ENCODE measurements around the gene MSANTD7. TPM values are rescaled to one million over a fixed set of nuclear protein-coding genes. Genes with fewer than 3 reads are reported as not detected.

Gene MSANTD7
- total RNA-seq, 2 donors from 2014 or later = 14.6 to 15.6 TPM

DNA sequence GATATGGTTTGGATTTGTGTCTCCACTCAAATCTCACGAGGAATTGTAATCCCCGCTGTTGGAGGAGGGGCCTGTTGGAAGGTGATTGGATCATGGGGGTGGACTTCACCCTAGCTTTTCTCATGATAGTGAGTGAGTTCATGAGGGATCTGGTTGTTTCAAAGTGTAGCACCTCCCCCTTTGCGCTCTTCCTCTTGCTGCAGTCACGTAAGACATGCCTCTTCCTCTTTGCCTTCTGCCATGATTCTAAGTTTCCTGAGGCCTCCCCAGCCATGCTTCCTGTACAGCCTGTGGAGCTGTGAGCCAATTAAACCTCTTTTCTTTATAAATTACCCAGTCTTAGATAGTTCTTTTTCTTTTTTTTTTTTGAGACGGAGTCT is 17.3 kb upstream of the MSANTD7 start:
- H3K9ac ChIP-seq (ENCODE audit: extremely low read depth, low read length, poor library complexity, severe bottlenecking) = no peak overlapping the region
- H3K27ac ChIP-seq (ENCODE audit: low read depth, low read length) = no peak overlapping the region
- Mint-ChIP-seq H3K4me1 (peaks cover 15% of the 10 kb centered on the region), H3K36me3 (ENCODE audit: low read depth) (no peaks in the 10 kb centered on the region), H3K4me3 (no peak overlapping the region), H3K27me3 (ENCODE audit: insufficient read depth) (peaks cover 8% of the 10 kb centered on the region), H3K9me3 (peaks cover 2% of the 10 kb centered on the region), H3K27ac (no peak overlapping the region)
- no peak for DNase-seq
- TF ChIP-seq, protein P1, sequence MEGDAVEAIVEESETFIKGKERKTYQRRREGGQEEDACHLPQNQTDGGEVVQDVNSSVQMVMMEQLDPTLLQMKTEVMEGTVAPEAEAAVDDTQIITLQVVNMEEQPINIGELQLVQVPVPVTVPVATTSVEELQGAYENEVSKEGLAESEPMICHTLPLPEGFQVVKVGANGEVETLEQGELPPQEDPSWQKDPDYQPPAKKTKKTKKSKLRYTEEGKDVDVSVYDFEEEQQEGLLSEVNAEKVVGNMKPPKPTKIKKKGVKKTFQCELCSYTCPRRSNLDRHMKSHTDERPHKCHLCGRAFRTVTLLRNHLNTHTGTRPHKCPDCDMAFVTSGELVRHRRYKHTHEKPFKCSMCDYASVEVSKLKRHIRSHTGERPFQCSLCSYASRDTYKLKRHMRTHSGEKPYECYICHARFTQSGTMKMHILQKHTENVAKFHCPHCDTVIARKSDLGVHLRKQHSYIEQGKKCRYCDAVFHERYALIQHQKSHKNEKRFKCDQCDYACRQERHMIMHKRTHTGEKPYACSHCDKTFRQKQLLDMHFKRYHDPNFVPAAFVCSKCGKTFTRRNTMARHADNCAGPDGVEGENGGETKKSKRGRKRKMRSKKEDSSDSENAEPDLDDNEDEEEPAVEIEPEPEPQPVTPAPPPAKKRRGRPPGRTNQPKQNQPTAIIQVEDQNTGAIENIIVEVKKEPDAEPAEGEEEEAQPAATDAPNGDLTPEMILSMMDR (conservative IDR thresholded peaks at IDR 0.05) = no peak
- no peak overlapping the region for H3K4me3 ChIP-seq (ENCODE audit: low read length)
- WGBS, 2 experiments (ENCODE audit: insufficient coverage in 1 of 2, insufficient read length in 1 of 2) = 88 to 100% methylated on average over 1 to 5 of the region's 5 CpGs
- H3K36me3 ChIP-seq (ENCODE audit: control insufficient read depth, insufficient read depth, low read length) = no peaks in the 10 kb centered on the region
- H3K27me3 ChIP-seq (ENCODE audit: control insufficient read depth, insufficient read depth, low read length, poor library complexity, severe bottlenecking) = peaks cover 7% of the 10 kb centered on the region
- H3K4me1 ChIP-seq (ENCODE audit: control insufficient read depth, insufficient read depth, low read length) = peaks cover 5% of the 10 kb centered on the region
- H3K9me3 ChIP-seq (ENCODE audit: control insufficient read depth, low read length) = no peaks in the 10 kb centered on the region

DNA sequence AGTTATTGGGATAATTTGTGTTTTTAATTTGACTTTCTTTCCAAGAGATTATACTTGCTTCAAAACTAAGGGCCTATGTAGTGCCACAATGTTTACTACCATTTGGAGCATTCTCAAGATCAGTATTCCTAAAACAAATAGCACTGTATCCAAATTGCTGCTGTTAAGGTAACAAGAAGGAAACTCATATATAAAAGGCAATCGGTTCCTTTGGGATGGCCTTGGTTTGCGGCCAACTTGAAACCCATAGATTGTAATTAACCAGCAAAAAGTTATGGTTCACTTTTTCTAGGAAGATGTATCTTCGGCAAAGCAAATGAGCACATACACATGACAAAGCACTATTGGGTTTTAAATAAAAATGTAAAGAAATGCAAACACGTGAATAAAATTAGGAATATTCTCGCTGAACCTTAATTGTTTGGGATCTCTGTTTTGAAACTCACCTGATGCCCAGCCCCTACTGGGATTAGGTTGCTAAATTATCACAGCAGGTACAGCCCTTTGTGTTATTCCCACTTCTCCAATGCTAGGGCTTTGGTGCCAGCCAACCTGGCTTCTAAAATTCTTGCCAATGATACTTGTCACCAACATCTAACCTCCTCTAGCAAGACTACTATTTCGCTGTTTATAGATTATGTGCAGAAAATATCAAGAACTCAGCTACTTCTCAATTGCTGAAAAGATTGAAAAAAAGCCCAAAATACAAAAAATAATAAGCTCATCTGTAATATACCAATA is 16.3 kb upstream of the MSANTD7 start:
- WGBS, 2 experiments (ENCODE audit: insufficient coverage in 1 of 2, insufficient read length in 1 of 2) = 78 to 85% methylated on average over 6 of the region's 6 CpGs
- Mint-ChIP-seq H3K36me3 (ENCODE audit: low read depth) (no peaks in the 10 kb centered on the region), H3K4me3 (no peak overlapping the region)

DNA sequence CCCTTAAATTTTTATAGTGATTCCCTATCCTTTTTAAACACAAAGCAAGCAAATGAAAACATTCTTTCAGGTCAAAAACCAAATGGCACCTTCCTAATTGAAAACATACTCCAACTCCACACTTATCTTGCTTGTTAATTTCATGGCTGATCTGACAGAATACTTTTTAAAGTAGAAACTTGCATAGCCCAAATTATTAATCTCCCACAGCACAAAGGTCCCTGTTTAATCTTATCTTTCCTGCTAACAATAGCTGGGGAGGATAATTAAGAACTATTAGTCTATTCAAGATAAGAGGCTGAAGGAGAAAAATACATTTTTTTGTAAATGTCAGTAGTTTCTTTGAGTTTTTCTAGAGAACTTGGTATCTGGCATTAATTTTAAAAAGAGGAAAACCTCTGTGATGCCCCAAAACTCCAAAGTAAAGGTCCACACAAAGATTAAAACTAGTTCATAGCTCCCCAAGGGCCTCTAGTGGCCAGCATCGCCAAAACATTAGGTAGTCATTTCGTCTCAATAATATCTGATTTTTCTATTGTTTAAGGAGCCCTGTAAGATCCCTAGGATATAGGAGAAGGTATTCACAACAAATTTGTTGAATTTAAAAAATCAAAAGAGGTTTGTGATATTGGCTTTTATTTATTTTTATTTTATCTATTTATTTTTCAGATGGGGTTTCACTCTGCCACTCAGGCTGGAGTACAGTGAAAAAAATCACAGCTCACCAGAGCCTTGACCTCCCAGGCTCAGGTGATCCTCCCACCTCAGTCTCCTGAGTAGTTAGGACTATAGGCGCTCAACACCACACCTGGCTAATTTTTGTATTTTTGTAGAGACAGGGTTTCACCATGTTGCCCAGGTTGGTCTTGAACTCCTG is 15.0 kb upstream of the MSANTD7 start:
- peak; percentile 61 for DNase-seq
- H3K27ac Mint-ChIP-seq = no peak overlapping the region
- Histone ChIP-seq H3K4me3 (ENCODE audit: low read length) (peak overlapping the region; percentile 8), H3K9me3 (ENCODE audit: control insufficient read depth, low read length) (no peaks in the 10 kb centered on the region), H3K4me1 (ENCODE audit: control insufficient read depth, insufficient read depth, low read length) (peaks cover 5% of the 10 kb centered on the region), H3K9ac (ENCODE audit: extremely low read depth, low read length, poor library complexity, severe bottlenecking) (no peak overlapping the region), H3K27ac (ENCODE audit: low read depth, low read length) (no peak overlapping the region), H3K36me3 (ENCODE audit: control insufficient read depth, insufficient read depth, low read length) (no peaks in the 10 kb centered on the region), H3K27me3 (ENCODE audit: control insufficient read depth, insufficient read depth, low read length, poor library complexity, severe bottlenecking) (peaks cover 15% of the 10 kb centered on the region)
- H3K4me3 Mint-ChIP-seq = no peak overlapping the region
- TF ChIP-seq, protein P1 (conservative IDR thresholded peaks at IDR 0.05) = peak; percentile 85
- peaks cover 16% of the 10 kb centered on the region for H3K27me3 Mint-ChIP-seq (ENCODE audit: insufficient read depth)
- H3K4me1 Mint-ChIP-seq = peaks cover 15% of the 10 kb centered on the region
- WGBS, 2 experiments (ENCODE audit: insufficient coverage in 1 of 2, insufficient read length in 1 of 2) = 59 to 100% methylated on average over 1 to 3 of the region's 3 CpGs
- no peaks in the 10 kb centered on the region for H3K9me3 Mint-ChIP-seq
- H3K36me3 Mint-ChIP-seq (ENCODE audit: low read depth) = no peaks in the 10 kb centered on the region

More for the DNA sequence above, 16.3 kb upstream of the MSANTD7 start:
- no peaks in the 10 kb centered on the region for H3K9me3 ChIP-seq (ENCODE audit: control insufficient read depth, low read length)
- no peak overlapping the region for H3K9ac ChIP-seq (ENCODE audit: extremely low read depth, low read length, poor library complexity, severe bottlenecking)
- peaks cover 5% of the 10 kb centered on the region for H3K4me1 ChIP-seq (ENCODE audit: control insufficient read depth, insufficient read depth, low read length)
- no peak for DNase-seq
- H3K9me3 Mint-ChIP-seq = peaks cover 2% of the 10 kb centered on the region
- no peak overlapping the region for H3K4me3 ChIP-seq (ENCODE audit: low read length)
- H3K27ac Mint-ChIP-seq = no peak overlapping the region
- H3K4me1 Mint-ChIP-seq = peaks cover 15% of the 10 kb centered on the region
- H3K27me3 Mint-ChIP-seq (ENCODE audit: insufficient read depth) = peaks cover 16% of the 10 kb centered on the region
- H3K27me3 ChIP-seq (ENCODE audit: control insufficient read depth, insufficient read depth, low read length, poor library complexity, severe bottlenecking) = peaks cover 15% of the 10 kb centered on the region
- H3K27ac ChIP-seq (ENCODE audit: low read depth, low read length) = no peak overlapping the region
- TF ChIP-seq, protein P1 (conservative IDR thresholded peaks at IDR 0.05) = no peak
- H3K36me3 ChIP-seq (ENCODE audit: control insufficient read depth, insufficient read depth, low read length) = no peaks in the 10 kb centered on the region
